Measurements from ENCODE around the gene PHLDA3. TPM values are rescaled to one million over a fixed set of nuclear protein-coding genes. Genes with fewer than 3 reads are reported as not detected.

The PHLDA3 gene
- total RNA-seq, 2 experiments from 2014 or later: 0.45 to 0.71 TPM

GRCh38 chr1:201483373-201483949, 14.5 kb upstream of the PHLDA3 start:
- H3K27ac Mint-ChIP-seq: no peak overlapping the region
- Histone ChIP-seq H3K4me3 (ENCODE audit: low read length) (no peak overlapping the region), H3K27me3 (ENCODE audit: control insufficient read depth in 1 of 2, insufficient read depth in 2 of 2, low read length in 2 of 2) (peaks cover 15 to 21% of the 10 kb centered on the region in 2 experiments), H3K36me3 (ENCODE audit: insufficient read depth, low read length) (peaks cover 28% of the 10 kb centered on the region), H3K4me1 (ENCODE audit: insufficient read depth, low read length) (peaks cover 26% of the 10 kb centered on the region), H3K27ac (ENCODE audit: low read depth in 1 of 2, low read length in 2 of 2) (no peak overlapping the region), H3K9me3 (ENCODE audit: control insufficient read depth in 1 of 2, insufficient read depth in 1 of 2, low read length in 2 of 2) (peaks cover 0 to 8% of the 10 kb centered on the region in 2 experiments)
- H3K9me3 Mint-ChIP-seq: no peaks in the 10 kb centered on the region
- TF ChIP-seq, protein P1, sequence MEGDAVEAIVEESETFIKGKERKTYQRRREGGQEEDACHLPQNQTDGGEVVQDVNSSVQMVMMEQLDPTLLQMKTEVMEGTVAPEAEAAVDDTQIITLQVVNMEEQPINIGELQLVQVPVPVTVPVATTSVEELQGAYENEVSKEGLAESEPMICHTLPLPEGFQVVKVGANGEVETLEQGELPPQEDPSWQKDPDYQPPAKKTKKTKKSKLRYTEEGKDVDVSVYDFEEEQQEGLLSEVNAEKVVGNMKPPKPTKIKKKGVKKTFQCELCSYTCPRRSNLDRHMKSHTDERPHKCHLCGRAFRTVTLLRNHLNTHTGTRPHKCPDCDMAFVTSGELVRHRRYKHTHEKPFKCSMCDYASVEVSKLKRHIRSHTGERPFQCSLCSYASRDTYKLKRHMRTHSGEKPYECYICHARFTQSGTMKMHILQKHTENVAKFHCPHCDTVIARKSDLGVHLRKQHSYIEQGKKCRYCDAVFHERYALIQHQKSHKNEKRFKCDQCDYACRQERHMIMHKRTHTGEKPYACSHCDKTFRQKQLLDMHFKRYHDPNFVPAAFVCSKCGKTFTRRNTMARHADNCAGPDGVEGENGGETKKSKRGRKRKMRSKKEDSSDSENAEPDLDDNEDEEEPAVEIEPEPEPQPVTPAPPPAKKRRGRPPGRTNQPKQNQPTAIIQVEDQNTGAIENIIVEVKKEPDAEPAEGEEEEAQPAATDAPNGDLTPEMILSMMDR (IDR thresholded peaks at IDR 0.05): no peak
- DNase-seq: no peak
- peaks cover 33% of the 10 kb centered on the region for H3K27me3 Mint-ChIP-seq
- H3K36me3 Mint-ChIP-seq (ENCODE audit: low read depth): peaks cover 49% of the 10 kb centered on the region
- intact Hi-C loops (cut with DNase I, micrococcal nuclease): loop anchor here (5.0 to 10.0 kb wide), 2 partner anchors 46 to 221 kb away; no protein-coding TSS in a partner anchor
- CTCF ChIA-PET: interaction anchor here (1.3 to 6.8 kb wide), 3 partner anchors 29 to 35 kb away, joined by 4 to 187 read pairs (median 9); no protein-coding TSS in a partner anchor
- POLR2A ChIA-PET: no interaction called here
- ATAC-seq (ENCODE audit: poor library complexity): no peak
- H3K4me3 Mint-ChIP-seq: peak overlapping the region; percentile 42
- peaks cover 25% of the 10 kb centered on the region for H3K4me1 Mint-ChIP-seq (ENCODE audit: low read depth)

GRCh38 chr1:201482755-201483154, 13.8 kb upstream of the PHLDA3 start:
- peaks cover 42% of the 10 kb centered on the region for H3K36me3 Mint-ChIP-seq (ENCODE audit: low read depth)
- TF ChIP-seq, protein P1 (IDR thresholded peaks at IDR 0.05): no peak
- POLR2A ChIA-PET: interaction anchor here (1.6 to 3.4 kb wide), 3 partner anchors 23 to 30 kb away, joined by 7 to 36 read pairs (median 14); partner anchors contain the start of gene CSRP1
- no peaks in the 10 kb centered on the region for H3K9me3 Mint-ChIP-seq
- H3K27me3 Mint-ChIP-seq: peaks cover 37% of the 10 kb centered on the region
- H3K4me1 Mint-ChIP-seq (ENCODE audit: low read depth): peaks cover 25% of the 10 kb centered on the region
- DNase-seq: no peak
- H3K36me3 ChIP-seq (ENCODE audit: insufficient read depth, low read length): peaks cover 23% of the 10 kb centered on the region
- no peak for ATAC-seq (ENCODE audit: poor library complexity)
- peaks cover 15 to 21% of the 10 kb centered on the region in 2 experiments for H3K27me3 ChIP-seq (ENCODE audit: control insufficient read depth in 1 of 2, insufficient read depth in 2 of 2, low read length in 2 of 2)
- peaks cover 0 to 8% of the 10 kb centered on the region in 2 experiments for H3K9me3 ChIP-seq (ENCODE audit: control insufficient read depth in 1 of 2, insufficient read depth in 1 of 2, low read length in 2 of 2)
- no peak overlapping the region for H3K4me3 Mint-ChIP-seq
- intact Hi-C loops (cut with DNase I, micrococcal nuclease): loop anchor here (1.0 to 10.0 kb wide), 3 partner anchors 31 to 222 kb away; no protein-coding TSS in a partner anchor
- CTCF ChIA-PET: interaction anchor here (1.3 to 6.8 kb wide), 8 partner anchors 8 to 47 kb away, joined by 3 to 187 read pairs (median 6); partner anchors contain the start of gene CSRP1
- H3K27ac Mint-ChIP-seq: no peak overlapping the region
- H3K4me1 ChIP-seq (ENCODE audit: insufficient read depth, low read length): peaks cover 26% of the 10 kb centered on the region
- H3K27ac ChIP-seq (ENCODE audit: low read depth in 1 of 2, low read length in 2 of 2): no peak overlapping the region
- no peak overlapping the region for H3K4me3 ChIP-seq (ENCODE audit: low read length)

- Histone ChIP-seq H3K36me3 (ENCODE audit: insufficient read depth, low read length) (peaks cover 15% of the 10 kb centered on the region), H3K9me3 (ENCODE audit: control insufficient read depth in 1 of 2, insufficient read depth in 1 of 2, low read length in 2 of 2) (peaks cover 0 to 8% of the 10 kb centered on the region in 2 experiments), H3K4me3 (ENCODE audit: low read length) (peak overlapping the region; percentile 46), H3K27ac (ENCODE audit: low read depth in 1 of 2, low read length in 2 of 2) (no peak overlapping the region), H3K27me3 (ENCODE audit: control insufficient read depth in 1 of 2, insufficient read depth in 2 of 2, low read length in 2 of 2) (peaks cover 15 to 21% of the 10 kb centered on the region in 2 experiments), H3K4me1 (ENCODE audit: insufficient read depth, low read length) (peaks cover 26% of the 10 kb centered on the region)
- POLR2A ChIA-PET: interaction anchor here (0.8 to 3.4 kb wide), 4 partner anchors 18 to 31 kb away, joined by 3 to 36 read pairs (median 10); partner anchors contain the start of gene CSRP1
- no peaks in the 10 kb centered on the region for H3K9me3 Mint-ChIP-seq
- intact Hi-C loops (cut with DNase I, micrococcal nuclease): loop anchor here (1.0 to 10.0 kb wide), 4 partner anchors 31 to 223 kb away; no protein-coding TSS in a partner anchor
- H3K4me1 Mint-ChIP-seq (ENCODE audit: low read depth): peaks cover 25% of the 10 kb centered on the region
- H3K36me3 Mint-ChIP-seq (ENCODE audit: low read depth): peaks cover 34% of the 10 kb centered on the region
- TF ChIP-seq, protein P1 (IDR thresholded peaks at IDR 0.05): peak; percentile 85
- no peak overlapping the region for H3K27ac Mint-ChIP-seq
- H3K4me3 Mint-ChIP-seq: peak overlapping the region; percentile 79
- ATAC-seq (ENCODE audit: poor library complexity) (peak; percentile 82), DNase-seq (peak; percentile 67 to 88 (median 76))
- CTCF ChIA-PET: interaction anchor here (0.6 to 6.8 kb wide), 11 partner anchors 9 to 112 kb away, joined by 3 to 187 read pairs (median 5); partner anchors contain the start of genes CSRP1 and PHLDA3
- H3K27me3 Mint-ChIP-seq: peaks cover 43% of the 10 kb centered on the region
Measured at GRCh38 chr1:201481761-201482493, 12.9 kb upstream of the PHLDA3 start.
